Measurements from ENCODE around the gene ACVR1B.

ACVR1B gene

DNA sequence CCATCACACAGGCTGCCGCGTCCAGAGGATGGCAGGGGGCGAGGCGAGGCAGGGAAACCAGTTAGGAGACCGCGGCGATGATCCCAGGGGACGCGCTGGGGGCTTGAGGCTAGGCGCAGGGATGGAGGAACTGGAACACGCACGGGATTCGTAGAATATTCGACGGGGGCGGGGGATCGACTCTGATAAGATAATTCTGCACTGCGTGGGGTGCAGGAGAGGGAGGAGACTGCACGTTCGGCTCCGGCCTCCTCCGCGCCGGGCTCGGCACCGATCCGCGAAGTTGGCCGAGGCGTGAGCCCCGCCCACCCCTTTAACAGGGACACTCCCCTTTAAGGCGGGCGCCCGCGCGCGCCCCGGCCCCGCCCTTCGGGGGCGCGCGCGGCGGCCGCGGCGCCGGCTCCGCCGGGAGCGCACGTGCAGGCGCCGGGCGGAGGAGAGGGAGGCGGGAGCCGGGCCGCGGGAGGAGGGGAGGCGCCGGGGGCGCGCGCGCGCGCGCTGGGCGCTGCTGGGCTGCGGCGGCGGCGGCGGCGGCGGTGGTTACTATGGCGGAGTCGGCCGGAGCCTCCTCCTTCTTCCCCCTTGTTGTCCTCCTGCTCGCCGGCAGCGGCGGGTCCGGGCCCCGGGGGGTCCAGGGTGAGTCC lies at the start of gene ACVR1B:
Gene ACVR1B, plus strand, starts transcription at position 501 of the 644 bp plus-strand sequence. Its CDS starts 45 bp downstream, at position 546.
- peak; percentile 55 to 79 (median 65) for DNase-seq (ENCODE audit: low read depth in 2 of 3, low spot score in 2 of 3)

- DNase-seq (ENCODE audit: low read depth in 2 of 3, low spot score in 2 of 3) = no peak
Observed at GRCh38 chr12:51901881-51902280, 49.6 kb upstream of the ACVR1B start.

DNA sequence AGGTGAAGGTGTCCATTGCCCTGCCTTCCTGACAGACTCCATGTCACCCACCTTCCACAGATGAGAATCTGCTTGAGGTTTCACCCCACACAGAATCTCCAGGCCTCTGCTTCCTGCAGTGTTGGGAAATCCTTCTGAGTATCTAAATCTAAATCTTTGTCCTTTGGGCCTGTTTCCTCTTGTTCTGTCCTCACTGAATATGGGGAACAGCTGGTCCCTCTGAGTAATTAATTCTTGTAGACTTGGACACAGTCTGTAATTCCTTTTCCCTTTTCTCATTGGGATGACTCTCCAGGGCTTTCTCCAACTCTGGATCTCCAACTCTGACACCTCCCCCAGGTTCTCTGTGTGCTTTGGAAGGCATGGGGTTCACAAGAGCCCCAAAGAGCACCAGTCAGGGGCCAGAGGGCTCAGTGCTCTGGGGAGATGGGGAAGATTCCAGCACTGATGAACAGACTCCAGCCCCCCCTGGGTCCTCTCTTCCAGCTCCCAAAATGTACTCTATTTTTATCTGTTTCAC lies 46.5 kb upstream of the ACVR1B start:
- DNase-seq (ENCODE audit: low read depth in 2 of 3, low spot score in 2 of 3) = no peak

GRCh38 chr12:51905471-51906429 lies 45.7 kb upstream of the ACVR1B start:
- DNase-seq (ENCODE audit: low read depth in 2 of 3, low spot score in 2 of 3) = no peak

- no peak for DNase-seq (ENCODE audit: low read depth in 2 of 3, low spot score in 2 of 3)
Observed at GRCh38 chr12:51906430-51907082, 44.9 kb upstream of the ACVR1B start.

DNA sequence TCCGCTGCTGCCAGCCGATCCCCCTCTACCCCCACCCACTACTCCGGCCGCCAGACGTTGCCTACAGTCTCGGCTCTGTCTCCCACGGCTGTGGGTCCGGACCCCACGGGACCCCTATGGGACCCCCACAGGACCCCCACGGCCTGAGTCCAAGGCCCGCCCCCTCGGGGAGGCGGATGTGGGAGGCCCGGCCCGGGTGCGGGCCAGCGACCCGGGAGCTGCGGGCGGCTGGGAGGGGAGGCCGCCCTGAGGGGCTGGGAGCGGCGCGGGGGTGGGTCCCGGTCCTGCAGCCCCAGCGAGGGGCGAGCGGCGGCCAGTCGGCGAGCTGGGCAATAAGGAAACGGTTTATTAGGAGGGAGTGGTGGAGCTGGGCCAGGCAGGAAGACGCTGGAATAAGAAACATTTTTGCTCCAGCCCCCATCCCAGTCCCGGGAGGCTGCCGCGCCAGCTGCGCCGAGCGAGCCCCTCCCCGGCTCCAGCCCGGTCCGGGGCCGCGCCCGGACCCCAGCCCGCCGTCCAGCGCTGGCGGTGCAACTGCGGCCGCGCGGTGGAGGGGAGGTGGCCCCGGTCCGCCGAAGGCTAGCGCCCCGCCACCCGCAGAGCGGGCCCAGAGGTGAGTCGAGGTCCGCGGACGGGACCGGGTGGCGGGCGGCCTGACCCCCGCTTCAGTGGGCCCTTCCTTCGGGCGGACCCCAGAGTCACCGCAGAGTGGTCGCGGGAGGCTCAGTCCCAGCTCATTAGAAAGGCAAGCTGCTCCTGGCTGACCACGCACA lies 44.2 kb upstream of the ACVR1B start, which contains the start of gene ACVRL1:
Gene ACVRL1, plus strand, starts transcription at position 422 of the 773 bp plus-strand sequence. CDS start 4,971 bp downstream, outside the sequence.
- no peak for DNase-seq (ENCODE audit: low read depth in 2 of 3, low spot score in 2 of 3)

DNA sequence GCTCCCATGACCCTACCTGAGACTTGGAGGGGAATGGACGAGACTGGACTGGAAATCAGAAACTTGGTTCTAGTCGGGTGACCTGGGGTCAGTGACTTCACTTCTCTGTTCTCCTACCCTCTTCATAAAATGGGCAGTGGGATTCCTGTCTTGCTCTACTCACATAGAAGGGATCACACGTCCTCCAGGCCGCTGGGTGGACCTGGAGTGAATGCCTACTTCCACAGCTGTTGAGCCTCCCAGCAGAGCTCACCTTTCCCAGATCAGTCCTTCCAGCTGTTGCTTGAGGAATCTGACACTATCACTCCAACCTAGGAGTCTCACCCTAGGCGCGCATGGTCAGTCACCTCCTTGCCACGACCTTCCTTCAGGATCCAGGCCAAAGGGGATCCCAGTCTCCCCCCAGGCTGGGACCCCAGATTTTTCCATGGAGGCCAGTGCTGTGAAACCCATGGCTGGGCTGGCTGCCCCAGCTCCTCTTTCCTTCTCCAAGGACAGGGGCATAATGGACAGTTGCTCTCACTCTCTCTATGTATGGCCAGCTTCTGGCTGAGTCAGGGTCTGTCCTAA lies 43.6 kb upstream of the ACVR1B start:
- no peak for DNase-seq (ENCODE audit: low read depth in 2 of 3, low spot score in 2 of 3)

- no peak for DNase-seq (ENCODE audit: low read depth in 2 of 3, low spot score in 2 of 3)
Observed at GRCh38 chr12:51908876-51909592, 42.5 kb upstream of the ACVR1B start.

DNA sequence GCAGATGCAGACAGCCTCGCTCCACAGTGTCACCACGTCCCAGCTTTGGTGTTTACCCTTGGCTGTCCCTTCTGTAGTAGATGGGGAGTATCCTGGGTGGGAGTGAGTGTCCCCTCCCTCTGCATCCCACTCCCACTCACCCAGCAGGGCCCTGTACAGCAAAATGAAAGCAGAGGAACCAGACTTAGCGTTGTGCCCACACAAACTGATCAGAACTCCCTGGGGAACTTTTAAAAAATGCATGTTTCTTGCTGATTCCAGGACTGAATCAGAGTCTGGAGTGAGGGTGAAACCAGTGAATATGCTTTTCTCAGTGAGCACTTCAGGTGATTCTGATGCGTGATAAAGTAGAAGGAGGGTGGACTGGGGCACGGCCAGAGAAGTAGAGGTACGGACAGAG lies 41.3 kb upstream of the ACVR1B start:
- DNase-seq (ENCODE audit: low read depth in 2 of 3, low spot score in 2 of 3) = no peak

DNA sequence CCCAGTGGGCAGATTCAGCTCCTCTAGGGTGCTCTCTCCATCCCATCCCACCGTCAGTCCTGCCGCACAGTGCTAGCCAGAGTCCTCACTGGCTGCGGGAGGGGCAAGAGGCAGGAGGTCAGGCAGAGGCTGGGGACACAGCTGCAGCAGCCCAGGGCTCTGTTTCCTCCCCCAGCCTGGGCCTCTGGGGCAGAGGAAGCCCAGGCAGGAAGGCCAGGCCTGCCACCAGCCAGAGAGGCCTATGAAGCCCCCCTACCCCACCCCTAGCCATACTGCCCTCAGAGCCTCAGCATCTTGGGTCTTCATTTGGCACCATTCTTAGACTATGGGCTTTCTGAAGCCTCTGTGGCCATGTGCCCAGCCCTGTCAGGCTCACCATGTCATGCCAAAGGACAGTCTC lies 40.8 kb upstream of the ACVR1B start:
- no peak for DNase-seq (ENCODE audit: low read depth in 2 of 3, low spot score in 2 of 3)

- no peak for DNase-seq (ENCODE audit: low read depth in 2 of 3, low spot score in 2 of 3)
Observed at GRCh38 chr12:51911307-51911706, 40.2 kb upstream of the ACVR1B start.

DNA sequence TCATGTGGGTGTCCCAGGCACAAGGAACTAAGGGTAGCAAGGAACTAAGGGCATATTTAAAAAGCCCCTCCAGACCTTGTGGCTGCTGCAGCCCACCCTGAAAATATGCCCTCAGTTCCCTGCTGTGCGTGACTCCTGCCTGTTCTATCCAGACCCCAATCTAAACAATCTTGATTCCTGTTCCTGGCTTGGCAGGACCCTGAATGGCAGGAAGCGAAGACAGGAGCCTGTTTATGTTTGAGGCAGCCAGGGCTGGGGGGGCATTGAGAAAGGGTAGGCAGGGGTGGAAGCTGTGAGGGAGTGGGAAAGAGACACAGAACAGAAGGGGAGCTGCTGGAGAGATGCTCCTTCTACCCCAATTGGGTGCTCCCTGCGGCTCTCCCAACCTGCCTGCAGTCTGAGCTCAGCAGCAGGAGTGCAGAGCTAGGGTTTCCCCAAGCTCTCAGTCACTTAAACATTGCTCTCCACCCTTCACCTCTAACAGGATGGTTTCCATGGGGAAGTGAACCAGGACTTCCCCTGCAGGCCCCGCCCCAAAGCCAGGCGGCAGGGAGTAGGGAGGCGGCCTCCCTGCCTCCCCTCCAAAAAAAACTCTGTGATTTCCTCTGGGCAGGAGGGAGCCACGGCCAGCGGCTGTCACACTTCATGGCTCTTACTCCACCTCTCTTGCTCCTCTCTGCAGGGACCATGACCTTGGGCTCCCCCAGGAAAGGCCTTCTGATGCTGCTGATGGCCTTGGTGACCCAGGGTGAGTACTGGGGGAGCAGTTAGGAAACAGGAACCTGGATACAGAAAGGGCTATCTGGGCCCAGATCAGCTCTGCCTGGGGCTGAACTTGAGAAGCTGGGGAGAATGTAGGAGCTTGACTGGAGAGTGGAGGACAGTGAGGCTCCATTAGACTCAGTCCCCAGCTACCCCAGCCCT lies 39.4 kb upstream of the ACVR1B start:
- no peak for DNase-seq (ENCODE audit: low read depth in 2 of 3, low spot score in 2 of 3)

DNA sequence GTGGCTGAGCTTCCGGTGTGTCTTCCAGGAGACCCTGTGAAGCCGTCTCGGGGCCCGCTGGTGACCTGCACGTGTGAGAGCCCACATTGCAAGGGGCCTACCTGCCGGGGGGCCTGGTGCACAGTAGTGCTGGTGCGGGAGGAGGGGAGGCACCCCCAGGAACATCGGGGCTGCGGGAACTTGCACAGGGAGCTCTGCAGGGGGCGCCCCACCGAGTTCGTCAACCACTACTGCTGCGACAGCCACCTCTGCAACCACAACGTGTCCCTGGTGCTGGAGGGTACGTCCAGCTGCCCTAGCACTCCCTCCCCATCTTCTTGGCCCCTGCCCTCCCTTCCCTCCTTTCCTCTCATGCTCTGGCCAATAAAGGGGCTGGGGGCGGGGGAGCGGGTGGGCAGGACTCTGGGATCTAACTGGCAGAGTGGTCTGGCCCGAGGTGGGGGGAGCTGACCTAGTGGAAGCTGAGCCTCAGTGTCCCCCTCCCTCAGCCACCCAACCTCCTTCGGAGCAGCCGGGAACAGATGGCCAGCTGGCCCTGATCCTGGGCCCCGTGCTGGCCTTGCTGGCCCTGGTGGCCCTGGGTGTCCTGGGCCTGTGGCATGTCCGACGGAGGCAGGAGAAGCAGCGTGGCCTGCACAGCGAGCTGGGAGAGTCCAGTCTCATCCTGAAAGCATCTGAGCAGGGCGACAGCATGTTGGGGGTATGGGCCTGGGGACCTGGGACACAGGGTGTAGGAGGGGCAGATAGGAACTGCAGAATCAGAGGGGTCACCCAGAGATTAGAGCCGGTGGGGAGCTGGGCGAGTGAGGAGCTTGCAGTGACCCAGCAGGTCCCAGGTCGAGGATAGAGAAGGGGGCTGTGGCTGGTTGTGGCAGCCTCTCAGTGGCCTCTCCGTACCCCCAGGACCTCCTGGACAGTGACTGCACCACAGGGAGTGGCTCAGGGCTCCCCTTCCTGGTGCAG lies 38.1 kb upstream of the ACVR1B start:
- no peak for DNase-seq (ENCODE audit: low read depth in 2 of 3, low spot score in 2 of 3)

- DNase-seq (ENCODE audit: low read depth in 2 of 3, low spot score in 2 of 3) = no peak
Observed at GRCh38 chr12:51914034-51914923, 37.2 kb upstream of the ACVR1B start.

GRCh38 chr12:51915003-51915625 lies 36.4 kb upstream of the ACVR1B start:
- no peak for DNase-seq (ENCODE audit: low read depth in 2 of 3, low spot score in 2 of 3)

GRCh38 chr12:51915951-51916350 lies 35.5 kb upstream of the ACVR1B start:
- no peak for DNase-seq (ENCODE audit: low read depth in 2 of 3, low spot score in 2 of 3)
